Keratinocyte (primary cell): ENCODE results near the gene ABCG1. TPM values are rescaled to one million over a fixed set of nuclear protein-coding genes. Genes with fewer than 3 reads are reported as not detected.

Experiments used
- DNase-seq: peaks from one replicate; pipeline ENCODE4 v3.0.0-alpha.2; 2011; ENCODE audit warnings: low read depth, missing footprints, low spot score
- FAIRE-seq: peaks from 2 replicates; lab custom pipeline; 2011; peaks lifted over from hg19 to GRCh38; lab: Jason Lieb, UNC
- H2AFZ ChIP-seq: 2 replicates; pipeline ENCODE4 v1.6.0; 2012; ENCODE audit warnings: low read length, control low read depth, inconsistent platforms; ENCODE audit not compliant: control insufficient read depth
- H3K27ac ChIP-seq: 2 replicates; pipeline ENCODE4 v1.5.1; 2011; ENCODE audit warnings: low read length; ENCODE audit not compliant: control insufficient read depth, insufficient read depth
- H3K27me3 ChIP-seq: 3 replicates; pipeline ENCODE4 v1.6.0; 2011; ENCODE audit warnings: low read length; ENCODE audit not compliant: control insufficient read depth, insufficient read depth; ENCODE audit errors: extremely low read depth
- H3K36me3 ChIP-seq, 2 experiments: 2 replicates in 1 of 2; 3 replicates in 1 of 2; pipeline ENCODE4 v1.5.1; 2011; ENCODE audit warnings: low read length in 2 of 2, mild to moderate bottlenecking in 1 of 2; ENCODE audit not compliant: control insufficient read depth in 2 of 2, insufficient read depth in 2 of 2; ENCODE audit errors: extremely low read depth in 1 of 2
- H3K4me1 ChIP-seq: 3 replicates; pipeline ENCODE4 v1.5.1; 2011; ENCODE audit warnings: low read length; ENCODE audit not compliant: control insufficient read depth, insufficient read depth; ENCODE audit errors: extremely low read depth
- H3K4me2 ChIP-seq: 3 replicates; pipeline ENCODE4 v1.6.0; 2011; ENCODE audit warnings: low read depth, low read length; ENCODE audit not compliant: control insufficient read depth, insufficient read depth; ENCODE audit errors: extremely low read depth
- H3K4me3 ChIP-seq, 3 experiments: fragments of 200-600 bp in 1 of 3; sonication (generic) in 1 of 3; 2 replicates in 2 of 3; 3 replicates in 1 of 3; pipeline ENCODE4 v1.5.1; 2011 to 2016; ENCODE audit warnings: low read length in 3 of 3, mild to moderate bottlenecking in 3 of 3, control low read depth in 2 of 3, inconsistent platforms in 1 of 3, low read depth in 1 of 3, mixed read lengths in 1 of 3, mixed run types in 1 of 3, moderate library complexity in 1 of 3; ENCODE audit not compliant: control insufficient read depth in 2 of 3, insufficient read depth in 2 of 3; ENCODE audit errors: extremely low read depth in 1 of 3
- H3K79me2 ChIP-seq: 2 replicates; pipeline ENCODE4 v1.6.0; 2012; ENCODE audit warnings: low read length; ENCODE audit not compliant: control insufficient read depth, insufficient read depth
- H3K9ac ChIP-seq: 3 replicates; pipeline ENCODE4 v1.6.0; 2011; ENCODE audit warnings: low read length; ENCODE audit not compliant: control insufficient read depth, insufficient read depth; ENCODE audit errors: extremely low read depth
- H3K9me1 ChIP-seq: 3 replicates; pipeline ENCODE4 v1.6.0; 2011; ENCODE audit warnings: low read length; ENCODE audit not compliant: control insufficient read depth, insufficient read depth; ENCODE audit errors: extremely low read depth
- H3K9me3 ChIP-seq: 2 replicates; pipeline ENCODE4 v1.5.1; 2012; ENCODE audit warnings: low read depth, low read length; ENCODE audit not compliant: control insufficient read depth
- H4K20me1 ChIP-seq: 3 replicates; pipeline ENCODE4 v1.6.0; 2011; ENCODE audit warnings: low read length; ENCODE audit not compliant: control insufficient read depth, insufficient read depth; ENCODE audit errors: extremely low read depth
- EZH2 ChIP-seq: IDR thresholded peaks from one replicate; pipeline ENCODE4 v1.6.1; 2012; ENCODE audit warnings: inconsistent platforms, mild to moderate bottlenecking, low read length, moderate library complexity
- dilution Hi-C: fragments of 300-500 bp; cut with MboI; formaldehyde crosslinking; loops from one replicate; pipeline ENCODE4 v1.7.0; 2020; ENCODE audit warnings: low sequenced_read_pairs; ENCODE audit not compliant: extremely low pct_ligation_motif_present
- polyA plus RNA-seq, 5 experiments: library from polyadenylated mRNA; depleted of rRNA in 3 of 5; stranded (reverse) in 3 of 5; stranded (forward) in 1 of 5; unstranded in 1 of 5; fragments of >200 nt; gene quantifications; 1 replicate in 1 of 5; 2 replicates in 3 of 5; 3 replicates in 1 of 5; pipeline versions ENCODE4 v1.2.1 to v1.2.3, GENCODE V29; 2011 to 2012; ENCODE audit warnings: missing spikeins in 2 of 5, low read depth in 1 of 5, low replicate concordance in 1 of 5
- TF ChIP-seq, protein P1 (sequence below), 3 experiments: IDR thresholded peaks in 1 of 3; conservative IDR thresholded peaks in 1 of 3; optimal IDR thresholded peaks in 1 of 3; 2 replicates in 2 of 3; 3 replicates in 1 of 3; pipeline versions ENCODE3 to v1.5.1; 2011; ENCODE audit warnings: low read length in 3 of 3, mild to moderate bottlenecking in 3 of 3, moderate library complexity in 2 of 3, control low read depth in 1 of 3, inconsistent platforms in 1 of 3; ENCODE audit not compliant: insufficient read depth in 2 of 3; ENCODE audit errors: extremely low read depth in 1 of 3

The ABCG1 gene
- polyA plus RNA-seq, 1 donor (not counting 4 experiments of a cell fraction or from before 2014, with no cell fraction given), result 3.3 TPM

DNA sequence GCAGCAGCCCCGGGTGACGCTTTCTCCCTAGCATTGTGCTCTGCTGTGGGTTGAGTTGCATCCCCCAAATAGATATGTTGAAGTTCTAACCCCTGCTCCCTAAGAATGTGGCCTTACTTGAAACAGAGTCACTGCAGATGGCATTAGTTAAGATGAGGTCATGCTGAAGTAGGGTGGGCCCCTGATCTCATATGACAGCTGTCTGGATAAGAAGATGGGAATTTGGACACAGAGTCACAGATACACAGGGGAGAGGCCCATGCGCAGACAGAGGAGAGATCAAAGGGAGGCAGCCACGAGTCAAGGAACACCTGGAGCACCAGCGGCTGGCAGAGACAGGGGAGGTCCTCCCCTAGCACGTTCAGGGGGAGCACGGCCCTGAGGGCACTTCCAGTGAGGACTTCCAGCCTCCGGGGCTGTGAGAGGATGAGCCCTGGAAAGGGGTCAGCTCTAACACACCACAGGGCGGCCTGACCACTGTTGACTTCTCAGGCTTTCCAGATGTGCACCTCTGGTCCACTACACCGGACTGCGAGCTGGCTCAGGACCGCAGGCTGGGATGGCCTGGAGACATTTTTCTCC lies 46.4 kb downstream of the ABCG1 start:
- Histone ChIP-seq H3K27ac (no peak overlapping the region), H3K36me3 (no peaks in the 10 kb centered on the region), H3K79me2 (no peaks in the 10 kb centered on the region), H3K9ac (no peak overlapping the region), H3K9me1 (no peaks in the 10 kb centered on the region), H2AFZ (no peak overlapping the region), H3K4me3 (no peak overlapping the region), H3K27me3 (peaks cover 6% of the 10 kb centered on the region), H4K20me1 (no peaks in the 10 kb centered on the region), H3K4me1 (peaks cover 4% of the 10 kb centered on the region), H3K4me2 (no peak overlapping the region), H3K9me3 (no peaks in the 10 kb centered on the region)
- dilution Hi-C loops, result no loop called here
- TF ChIP-seq, protein P1, sequence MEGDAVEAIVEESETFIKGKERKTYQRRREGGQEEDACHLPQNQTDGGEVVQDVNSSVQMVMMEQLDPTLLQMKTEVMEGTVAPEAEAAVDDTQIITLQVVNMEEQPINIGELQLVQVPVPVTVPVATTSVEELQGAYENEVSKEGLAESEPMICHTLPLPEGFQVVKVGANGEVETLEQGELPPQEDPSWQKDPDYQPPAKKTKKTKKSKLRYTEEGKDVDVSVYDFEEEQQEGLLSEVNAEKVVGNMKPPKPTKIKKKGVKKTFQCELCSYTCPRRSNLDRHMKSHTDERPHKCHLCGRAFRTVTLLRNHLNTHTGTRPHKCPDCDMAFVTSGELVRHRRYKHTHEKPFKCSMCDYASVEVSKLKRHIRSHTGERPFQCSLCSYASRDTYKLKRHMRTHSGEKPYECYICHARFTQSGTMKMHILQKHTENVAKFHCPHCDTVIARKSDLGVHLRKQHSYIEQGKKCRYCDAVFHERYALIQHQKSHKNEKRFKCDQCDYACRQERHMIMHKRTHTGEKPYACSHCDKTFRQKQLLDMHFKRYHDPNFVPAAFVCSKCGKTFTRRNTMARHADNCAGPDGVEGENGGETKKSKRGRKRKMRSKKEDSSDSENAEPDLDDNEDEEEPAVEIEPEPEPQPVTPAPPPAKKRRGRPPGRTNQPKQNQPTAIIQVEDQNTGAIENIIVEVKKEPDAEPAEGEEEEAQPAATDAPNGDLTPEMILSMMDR (optimal IDR thresholded peaks at IDR 0.05 in 1 of 3, IDR thresholded peaks at IDR 0.05 in 1 of 3, conservative IDR thresholded peaks at IDR 0.05 in 1 of 3; ENCODE audit: extremely low read depth in 1 of 3, insufficient read depth in 2 of 3, low read length in 3 of 3), result no peak
- TF ChIP-seq EZH2, result no peak
- DNase-seq, result no peak
- no peak for FAIRE-seq

DNA sequence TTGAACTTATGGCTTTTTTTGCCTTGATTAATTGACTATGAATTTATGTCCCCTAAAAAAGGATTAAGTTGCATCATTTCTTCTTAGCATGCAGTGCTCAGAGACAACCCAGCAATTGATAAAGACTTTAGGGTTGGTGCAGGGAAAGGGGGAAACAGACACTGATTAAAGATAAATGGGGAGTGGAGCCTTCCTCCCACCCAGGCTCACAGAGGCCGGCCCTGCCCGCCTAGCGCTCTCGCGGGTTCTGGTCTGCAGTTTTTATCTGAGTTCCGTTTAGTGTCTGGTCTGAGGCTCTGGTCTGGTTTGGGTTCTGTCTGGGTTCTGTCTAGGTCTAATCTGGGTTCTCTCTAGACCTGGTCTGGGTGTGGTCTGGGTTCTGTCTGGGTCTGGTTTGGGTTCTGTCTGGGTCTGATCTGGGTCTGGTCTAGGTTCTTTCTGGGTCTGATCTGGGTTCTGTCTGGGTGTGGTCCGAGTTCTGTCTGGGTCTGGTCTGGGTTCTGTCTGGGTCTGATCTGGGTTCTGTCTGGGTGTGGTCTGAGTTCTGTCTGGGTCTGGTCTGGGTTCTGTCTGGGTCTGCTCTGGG lies 48.1 kb downstream of the ABCG1 start:
- Histone ChIP-seq H3K79me2 (no peaks in the 10 kb centered on the region), H3K27me3 (peaks cover 6% of the 10 kb centered on the region), H3K9me1 (no peaks in the 10 kb centered on the region), H3K36me3 (no peaks in the 10 kb centered on the region), H3K4me2 (no peak overlapping the region), H3K9me3 (no peaks in the 10 kb centered on the region), H3K9ac (no peak overlapping the region), H3K4me1 (peaks cover 4% of the 10 kb centered on the region), H3K27ac (no peak overlapping the region), H3K4me3 (no peak overlapping the region), H4K20me1 (no peaks in the 10 kb centered on the region), H2AFZ (no peak overlapping the region)
- FAIRE-seq (no peak), DNase-seq (no peak)
- TF ChIP-seq, protein P1 (optimal IDR thresholded peaks at IDR 0.05 in 1 of 3, IDR thresholded peaks at IDR 0.05 in 1 of 3, conservative IDR thresholded peaks at IDR 0.05 in 1 of 3; ENCODE audit: extremely low read depth in 1 of 3, insufficient read depth in 2 of 3, low read length in 3 of 3), result no peak
- no peak for TF ChIP-seq EZH2
- dilution Hi-C loops, result no loop called here
